ENCODE measurements around the gene TMEM267. TPM values are rescaled to one million over a fixed set of nuclear protein-coding genes. Genes with fewer than 3 reads are reported as not detected.

TMEM267 gene
- total RNA-seq, 1 experiment from 2014 or later = 6.0 TPM

- POLR2A ChIA-PET = interaction anchor here (0.5 kb wide), 1 partner anchor 193 kb away, joined by 3 read pairs; no protein-coding TSS in a partner anchor
- DNase-seq (ENCODE audit: low spot score) = no peak
- TF ChIP-seq ZNF317 (CRISPR knock-in tag; IDR thresholded peaks at IDR 0.05; ENCODE audit: borderline replicate concordance, low read depth) (no peak), TCF7 (CRISPR knock-in tag; IDR thresholded peaks at IDR 0.05; ENCODE audit: low read depth) (no peak), ZNF425 (CRISPR knock-in tag; conservative IDR thresholded peaks at IDR 0.05) (no peak), ERG (CRISPR knock-in tag; IDR thresholded peaks at IDR 0.05) (no peak), MAX (CRISPR knock-in tag; IDR thresholded peaks at IDR 0.05) (no peak), NFATC4 (CRISPR knock-in tag; IDR thresholded peaks at IDR 0.05) (no peak)
- TF ChIP-seq, protein P1, sequence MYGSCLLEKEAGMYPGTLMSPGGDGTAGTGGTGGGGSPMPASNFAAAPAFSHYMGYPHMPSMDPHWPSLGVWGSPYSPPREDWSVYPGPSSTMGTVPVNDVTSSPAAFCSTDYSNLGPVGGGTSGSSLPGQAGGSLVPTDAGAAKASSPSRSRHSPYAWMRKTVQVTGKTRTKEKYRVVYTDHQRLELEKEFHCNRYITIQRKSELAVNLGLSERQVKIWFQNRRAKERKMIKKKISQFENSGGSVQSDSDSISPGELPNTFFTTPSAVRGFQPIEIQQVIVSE (CRISPR knock-in tag; IDR thresholded peaks at IDR 0.05; ENCODE audit: borderline replicate concordance) = no peak
- TF ChIP-seq, protein P2, sequence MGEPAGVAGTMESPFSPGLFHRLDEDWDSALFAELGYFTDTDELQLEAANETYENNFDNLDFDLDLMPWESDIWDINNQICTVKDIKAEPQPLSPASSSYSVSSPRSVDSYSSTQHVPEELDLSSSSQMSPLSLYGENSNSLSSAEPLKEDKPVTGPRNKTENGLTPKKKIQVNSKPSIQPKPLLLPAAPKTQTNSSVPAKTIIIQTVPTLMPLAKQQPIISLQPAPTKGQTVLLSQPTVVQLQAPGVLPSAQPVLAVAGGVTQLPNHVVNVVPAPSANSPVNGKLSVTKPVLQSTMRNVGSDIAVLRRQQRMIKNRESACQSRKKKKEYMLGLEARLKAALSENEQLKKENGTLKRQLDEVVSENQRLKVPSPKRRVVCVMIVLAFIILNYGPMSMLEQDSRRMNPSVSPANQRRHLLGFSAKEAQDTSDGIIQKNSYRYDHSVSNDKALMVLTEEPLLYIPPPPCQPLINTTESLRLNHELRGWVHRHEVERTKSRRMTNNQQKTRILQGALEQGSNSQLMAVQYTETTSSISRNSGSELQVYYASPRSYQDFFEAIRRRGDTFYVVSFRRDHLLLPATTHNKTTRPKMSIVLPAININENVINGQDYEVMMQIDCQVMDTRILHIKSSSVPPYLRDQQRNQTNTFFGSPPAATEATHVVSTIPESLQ (CRISPR knock-in tag; IDR thresholded peaks at IDR 0.05) = no peak
- H3K4me1 Mint-ChIP-seq = peaks cover 6% of the 10 kb centered on the region
- peaks cover 7% of the 10 kb centered on the region for H3K9me3 Mint-ChIP-seq
- H3K27ac Mint-ChIP-seq = no peak overlapping the region
- H3K27me3 Mint-ChIP-seq (ENCODE audit: low read depth) = peaks cover 3% of the 10 kb centered on the region; the same call in 1 of the 2 replicates
- no peaks in the 10 kb centered on the region for H3K36me3 Mint-ChIP-seq
- no peak overlapping the region for H3K4me3 Mint-ChIP-seq
- CTCF ChIA-PET = no interaction called here
- ATAC-seq = no peak
These were observed 71.0 kb downstream of the TMEM267 start for GRCh38 chr5:43412644-43413043.

DNA sequence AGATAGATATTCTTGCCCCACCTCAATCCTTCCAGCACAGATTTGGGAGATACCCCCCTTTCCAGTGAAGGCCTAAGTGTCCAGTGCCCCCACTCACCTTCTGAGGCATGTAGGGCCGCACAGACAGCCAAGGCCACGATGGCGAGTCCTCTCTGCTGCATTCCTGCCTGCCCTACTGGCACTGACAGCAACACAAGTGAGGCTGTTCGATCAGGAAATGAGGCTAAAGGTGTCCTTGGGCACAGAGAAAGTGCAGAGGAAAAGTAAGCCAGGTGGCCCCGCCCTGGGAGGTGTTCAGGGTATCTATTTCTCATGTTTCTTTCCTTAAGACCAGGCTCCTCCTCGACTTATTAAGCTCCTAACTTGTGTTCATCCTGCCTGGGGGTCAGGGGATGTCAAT lies 71.5 kb downstream of the TMEM267 start, which contains the start of gene CCL28:
CCL28 (minus strand) TSS at position 236 of the 400 bp plus-strand sequence; CDS start at position 161, 75 bp downstream.
- Mint-ChIP-seq H3K4me3 (no peak within 1 kb of the TSS), H3K9me3 (peaks cover 7% of the 10 kb centered on the region), H3K36me3 (no peaks in the 10 kb centered on the region), H3K4me1 (peaks cover 6% of the 10 kb centered on the region), H3K27ac (no peak within 1 kb of the TSS), H3K27me3 (ENCODE audit: low read depth) (peaks cover 7% of the 10 kb centered on the region; the same call in 1 of the 2 replicates)
- ATAC-seq (no peak), DNase-seq (ENCODE audit: low spot score) (no peak)
- CTCF ChIA-PET = interaction anchor here (0.8 to 1.3 kb wide), 3 partner anchors 9 to 72 kb away, joined by 3 to 6 read pairs (median 4); partner anchors contain the start of gene TMEM267
- POLR2A ChIA-PET = interaction anchor here (0.5 to 0.7 kb wide), 2 partner anchors 85 to 192 kb away, joined by 3 read pairs; no protein-coding TSS in a partner anchor
- TF ChIP-seq HMGA2 (CRISPR knock-in tag; IDR thresholded peaks at IDR 0.05) (no peak), TP53 (CRISPR knock-in tag; IDR thresholded peaks at IDR 0.05) (no peak), NFATC4 (CRISPR knock-in tag; IDR thresholded peaks at IDR 0.05) (no peak)

DNA sequence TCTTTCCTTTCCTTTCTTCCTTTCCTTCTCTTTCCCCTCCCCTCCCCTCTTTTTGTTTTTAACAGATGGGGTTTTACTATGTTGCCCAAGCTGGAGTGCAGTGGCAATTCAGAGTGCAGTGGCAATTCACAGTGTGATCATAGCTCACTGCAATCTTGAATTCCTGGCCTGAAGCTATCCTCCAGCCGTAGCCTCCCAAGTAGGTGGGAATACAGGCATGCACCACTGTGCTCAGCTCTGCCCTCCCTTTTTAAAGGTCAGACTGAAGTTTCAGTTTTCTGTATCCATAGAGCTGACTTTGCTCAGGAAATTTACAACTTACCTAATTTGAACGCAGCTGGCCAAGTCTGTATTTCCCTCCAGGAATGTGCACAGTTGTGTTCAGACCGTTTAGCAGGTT lies 72.2 kb downstream of the TMEM267 start:
- DNase-seq (ENCODE audit: low spot score) (no peak), ATAC-seq (no peak)
- POLR2A ChIA-PET = interaction anchor here (0.7 kb wide), 1 partner anchor 86 kb away, joined by 3 read pairs; no protein-coding TSS in a partner anchor
- Mint-ChIP-seq H3K4me3 (no peak overlapping the region), H3K27me3 (ENCODE audit: low read depth) (peaks cover 13% of the 10 kb centered on the region), H3K27ac (no peak overlapping the region), H3K4me1 (peaks cover 6% of the 10 kb centered on the region), H3K9me3 (peaks cover 13% of the 10 kb centered on the region), H3K36me3 (peaks cover 2% of the 10 kb centered on the region; the same call in 1 of the 2 replicates)
- TF ChIP-seq SOX15 (CRISPR knock-in tag; IDR thresholded peaks at IDR 0.05) = no peak
- TF ChIP-seq, protein P3, sequence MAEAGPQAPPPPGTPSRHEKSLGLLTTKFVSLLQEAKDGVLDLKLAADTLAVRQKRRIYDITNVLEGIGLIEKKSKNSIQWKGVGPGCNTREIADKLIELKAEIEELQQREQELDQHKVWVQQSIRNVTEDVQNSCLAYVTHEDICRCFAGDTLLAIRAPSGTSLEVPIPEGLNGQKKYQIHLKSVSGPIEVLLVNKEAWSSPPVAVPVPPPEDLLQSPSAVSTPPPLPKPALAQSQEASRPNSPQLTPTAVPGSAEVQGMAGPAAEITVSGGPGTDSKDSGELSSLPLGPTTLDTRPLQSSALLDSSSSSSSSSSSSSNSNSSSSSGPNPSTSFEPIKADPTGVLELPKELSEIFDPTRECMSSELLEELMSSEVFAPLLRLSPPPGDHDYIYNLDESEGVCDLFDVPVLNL (CRISPR knock-in tag; IDR thresholded peaks at IDR 0.05; ENCODE audit: borderline replicate concordance, low read depth) = no peak
- TF ChIP-seq ZNF423 (CRISPR knock-in tag; IDR thresholded peaks at IDR 0.05) = no peak
- TF ChIP-seq, protein P4, sequence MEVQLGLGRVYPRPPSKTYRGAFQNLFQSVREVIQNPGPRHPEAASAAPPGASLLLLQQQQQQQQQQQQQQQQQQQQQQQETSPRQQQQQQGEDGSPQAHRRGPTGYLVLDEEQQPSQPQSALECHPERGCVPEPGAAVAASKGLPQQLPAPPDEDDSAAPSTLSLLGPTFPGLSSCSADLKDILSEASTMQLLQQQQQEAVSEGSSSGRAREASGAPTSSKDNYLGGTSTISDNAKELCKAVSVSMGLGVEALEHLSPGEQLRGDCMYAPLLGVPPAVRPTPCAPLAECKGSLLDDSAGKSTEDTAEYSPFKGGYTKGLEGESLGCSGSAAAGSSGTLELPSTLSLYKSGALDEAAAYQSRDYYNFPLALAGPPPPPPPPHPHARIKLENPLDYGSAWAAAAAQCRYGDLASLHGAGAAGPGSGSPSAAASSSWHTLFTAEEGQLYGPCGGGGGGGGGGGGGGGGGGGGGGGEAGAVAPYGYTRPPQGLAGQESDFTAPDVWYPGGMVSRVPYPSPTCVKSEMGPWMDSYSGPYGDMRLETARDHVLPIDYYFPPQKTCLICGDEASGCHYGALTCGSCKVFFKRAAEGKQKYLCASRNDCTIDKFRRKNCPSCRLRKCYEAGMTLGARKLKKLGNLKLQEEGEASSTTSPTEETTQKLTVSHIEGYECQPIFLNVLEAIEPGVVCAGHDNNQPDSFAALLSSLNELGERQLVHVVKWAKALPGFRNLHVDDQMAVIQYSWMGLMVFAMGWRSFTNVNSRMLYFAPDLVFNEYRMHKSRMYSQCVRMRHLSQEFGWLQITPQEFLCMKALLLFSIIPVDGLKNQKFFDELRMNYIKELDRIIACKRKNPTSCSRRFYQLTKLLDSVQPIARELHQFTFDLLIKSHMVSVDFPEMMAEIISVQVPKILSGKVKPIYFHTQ (CRISPR knock-in tag; IDR thresholded peaks at IDR 0.05) = no peak
- TF ChIP-seq, protein P5, sequence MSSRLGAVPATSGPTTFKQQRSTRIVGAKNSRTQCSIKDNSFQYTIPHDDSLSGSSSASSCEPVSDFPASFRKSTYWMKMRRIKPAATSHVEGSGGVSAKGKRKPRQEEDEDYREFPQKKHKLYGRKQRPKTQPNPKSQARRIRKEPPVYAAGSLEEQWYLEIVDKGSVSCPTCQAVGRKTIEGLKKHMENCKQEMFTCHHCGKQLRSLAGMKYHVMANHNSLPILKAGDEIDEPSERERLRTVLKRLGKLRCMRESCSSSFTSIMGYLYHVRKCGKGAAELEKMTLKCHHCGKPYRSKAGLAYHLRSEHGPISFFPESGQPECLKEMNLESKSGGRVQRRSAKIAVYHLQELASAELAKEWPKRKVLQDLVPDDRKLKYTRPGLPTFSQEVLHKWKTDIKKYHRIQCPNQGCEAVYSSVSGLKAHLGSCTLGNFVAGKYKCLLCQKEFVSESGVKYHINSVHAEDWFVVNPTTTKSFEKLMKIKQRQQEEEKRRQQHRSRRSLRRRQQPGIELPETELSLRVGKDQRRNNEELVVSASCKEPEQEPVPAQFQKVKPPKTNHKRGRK (CRISPR knock-in tag; IDR thresholded peaks at IDR 0.05; ENCODE audit: borderline replicate concordance) = no peak
- TF ChIP-seq IRF2 (CRISPR knock-in tag; IDR thresholded peaks at IDR 0.05; ENCODE audit: borderline replicate concordance, low read depth) = no peak
- CTCF ChIA-PET = interaction anchor here (0.8 to 1.3 kb wide), 3 partner anchors 9 to 73 kb away, joined by 3 to 6 read pairs (median 4); partner anchors contain the start of gene TMEM267

All from WTC11 (cell line).